B cell (primary cell): ENCODE data around the gene LRRC7.

Source experiments
- EZH2 ChIP-seq: IDR thresholded peaks from 2 replicates; pipeline ENCODE4 v1.6.1; 2012; ENCODE audit warnings: borderline replicate concordance, low read depth, mild to moderate bottlenecking, moderate library complexity, low read length; ENCODE audit not compliant: insufficient read depth, poor library complexity, severe bottlenecking
- TF ChIP-seq, protein P1 (sequence below): fragments of 200-600 bp; IDR thresholded peaks from one replicate; pipeline ENCODE4 v1.8.0; 2022; ENCODE audit warnings: antibody characterized with exemption, mild to moderate bottlenecking

GRCh38 chr1:69776555-69776954 is 208.8 kb downstream of the LRRC7 start:
- TF ChIP-seq, protein P1, sequence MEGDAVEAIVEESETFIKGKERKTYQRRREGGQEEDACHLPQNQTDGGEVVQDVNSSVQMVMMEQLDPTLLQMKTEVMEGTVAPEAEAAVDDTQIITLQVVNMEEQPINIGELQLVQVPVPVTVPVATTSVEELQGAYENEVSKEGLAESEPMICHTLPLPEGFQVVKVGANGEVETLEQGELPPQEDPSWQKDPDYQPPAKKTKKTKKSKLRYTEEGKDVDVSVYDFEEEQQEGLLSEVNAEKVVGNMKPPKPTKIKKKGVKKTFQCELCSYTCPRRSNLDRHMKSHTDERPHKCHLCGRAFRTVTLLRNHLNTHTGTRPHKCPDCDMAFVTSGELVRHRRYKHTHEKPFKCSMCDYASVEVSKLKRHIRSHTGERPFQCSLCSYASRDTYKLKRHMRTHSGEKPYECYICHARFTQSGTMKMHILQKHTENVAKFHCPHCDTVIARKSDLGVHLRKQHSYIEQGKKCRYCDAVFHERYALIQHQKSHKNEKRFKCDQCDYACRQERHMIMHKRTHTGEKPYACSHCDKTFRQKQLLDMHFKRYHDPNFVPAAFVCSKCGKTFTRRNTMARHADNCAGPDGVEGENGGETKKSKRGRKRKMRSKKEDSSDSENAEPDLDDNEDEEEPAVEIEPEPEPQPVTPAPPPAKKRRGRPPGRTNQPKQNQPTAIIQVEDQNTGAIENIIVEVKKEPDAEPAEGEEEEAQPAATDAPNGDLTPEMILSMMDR = no peak
- TF ChIP-seq EZH2 = no peak
